C4-2B (cell line): Measurements from ENCODE around the gene EIF5B.

Experiments
- H3K27ac ChIP-seq: fragments of 450-650 bp; 2 replicates; pipeline ENCODE4 v1.5.1; 2017
- ZFX ChIP-seq: fragments of 450-650 bp; IDR thresholded peaks from 2 replicates; pipeline ENCODE4 v1.6.1; 2017
- TF ChIP-seq, protein P1 (sequence below): fragments of 450-650 bp; conservative IDR thresholded peaks from 2 replicates; pipeline ENCODE4 v1.5.1; 2017; ENCODE audit warnings: mild to moderate bottlenecking

Gene EIF5B

DNA sequence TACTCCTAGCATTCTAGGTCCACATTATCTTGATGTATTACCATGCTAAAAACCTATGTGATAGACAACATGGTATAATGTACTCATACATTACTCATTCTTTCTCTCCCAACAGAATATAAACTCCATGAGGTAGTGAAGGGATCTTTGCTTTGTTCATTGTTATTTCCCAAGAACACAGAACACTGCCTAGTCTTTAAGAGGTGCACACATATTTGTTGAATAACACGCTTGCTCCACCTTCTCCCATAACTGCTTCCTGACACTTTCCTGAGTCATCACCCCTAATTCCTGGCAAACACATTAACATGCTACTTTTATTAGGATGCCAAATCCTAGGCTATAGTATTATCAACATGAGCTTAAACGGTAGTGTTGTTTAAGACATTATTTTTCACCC, 111.4 kb downstream of the EIF5B start:
- H3K27ac ChIP-seq, result no peak overlapping the region
- TF ChIP-seq ZFX, result no peak
- TF ChIP-seq, protein P1, sequence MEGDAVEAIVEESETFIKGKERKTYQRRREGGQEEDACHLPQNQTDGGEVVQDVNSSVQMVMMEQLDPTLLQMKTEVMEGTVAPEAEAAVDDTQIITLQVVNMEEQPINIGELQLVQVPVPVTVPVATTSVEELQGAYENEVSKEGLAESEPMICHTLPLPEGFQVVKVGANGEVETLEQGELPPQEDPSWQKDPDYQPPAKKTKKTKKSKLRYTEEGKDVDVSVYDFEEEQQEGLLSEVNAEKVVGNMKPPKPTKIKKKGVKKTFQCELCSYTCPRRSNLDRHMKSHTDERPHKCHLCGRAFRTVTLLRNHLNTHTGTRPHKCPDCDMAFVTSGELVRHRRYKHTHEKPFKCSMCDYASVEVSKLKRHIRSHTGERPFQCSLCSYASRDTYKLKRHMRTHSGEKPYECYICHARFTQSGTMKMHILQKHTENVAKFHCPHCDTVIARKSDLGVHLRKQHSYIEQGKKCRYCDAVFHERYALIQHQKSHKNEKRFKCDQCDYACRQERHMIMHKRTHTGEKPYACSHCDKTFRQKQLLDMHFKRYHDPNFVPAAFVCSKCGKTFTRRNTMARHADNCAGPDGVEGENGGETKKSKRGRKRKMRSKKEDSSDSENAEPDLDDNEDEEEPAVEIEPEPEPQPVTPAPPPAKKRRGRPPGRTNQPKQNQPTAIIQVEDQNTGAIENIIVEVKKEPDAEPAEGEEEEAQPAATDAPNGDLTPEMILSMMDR, result no peak

DNA sequence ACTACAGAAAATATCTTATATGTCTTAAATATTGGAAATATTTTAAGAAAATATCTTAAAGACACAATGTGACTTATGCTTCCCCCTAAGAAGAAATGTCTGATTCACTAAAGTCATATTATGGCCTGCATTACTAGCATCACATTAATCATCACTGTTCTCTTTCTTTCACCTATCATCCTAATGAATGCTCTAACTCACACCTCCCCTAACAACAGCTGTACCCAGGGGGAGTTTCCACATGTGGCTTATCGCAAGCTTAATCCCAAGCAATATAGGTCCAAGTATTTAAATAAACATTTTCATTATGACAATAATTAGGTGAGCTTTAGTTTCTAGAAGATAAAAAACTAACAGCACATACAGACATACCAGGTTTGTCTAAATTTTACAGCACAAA, 113.0 kb downstream of the EIF5B start:
- no peak for TF ChIP-seq ZFX
- TF ChIP-seq, protein P1, result no peak
- H3K27ac ChIP-seq, result no peak overlapping the region
